GM23248 (cell line): ENCODE data around the gene PLA2R1. TPM values are rescaled to one million over a fixed set of nuclear protein-coding genes. Genes with fewer than 3 reads are reported as not detected.

Experiments used
- DNase-seq: peaks from one replicate; pipeline ENCODE4 v3.0.0-alpha.2; 2015
- H2AFZ ChIP-seq: fragments of 200-600 bp; sonication (generic); 2 replicates; pipeline ENCODE4 v1.6.1; 2016; ENCODE audit warnings: antibody characterized with exemption
- H3F3A ChIP-seq: fragments of 200-600 bp; sonication (generic); 2 replicates; pipeline ENCODE4 v1.6.1; 2016; ENCODE audit warnings: mild to moderate bottlenecking, antibody characterized with exemption, mixed run types; ENCODE audit not compliant: insufficient read depth
- H3K27ac ChIP-seq: fragments of 200-600 bp; sonication (generic); 2 replicates; pipeline ENCODE4 v1.5.1; 2016; ENCODE audit warnings: mild to moderate bottlenecking
- H3K27me3 ChIP-seq: fragments of 200-600 bp; sonication (generic); replicated peaks from 2 replicates; pipeline ENCODE4 v1.6.1; 2016; ENCODE audit warnings: mild to moderate bottlenecking; ENCODE audit not compliant: insufficient read depth
- H3K36me3 ChIP-seq: fragments of 200-600 bp; sonication (generic); 2 replicates; pipeline ENCODE4 v1.6.1; 2016; ENCODE audit warnings: low read depth, mild to moderate bottlenecking
- H3K4me1 ChIP-seq: fragments of 200-600 bp; sonication (generic); 2 replicates; pipeline ENCODE4 v1.6.1; 2016; ENCODE audit warnings: mild to moderate bottlenecking; ENCODE audit not compliant: insufficient read depth
- H3K4me2 ChIP-seq: fragments of 200-600 bp; sonication (generic); one replicate; pipeline ENCODE4 v1.6.1; 2016; ENCODE audit warnings: mild to moderate bottlenecking; ENCODE audit not compliant: unreplicated experiment
- H3K4me3 ChIP-seq: fragments of 200-600 bp; sonication (generic); 2 replicates; pipeline ENCODE4 v1.5.1; 2016; ENCODE audit warnings: mild to moderate bottlenecking
- H3K79me2 ChIP-seq: fragments of 200-600 bp; sonication (generic); 2 replicates; pipeline ENCODE4 v1.6.1; 2016; ENCODE audit warnings: mild to moderate bottlenecking; ENCODE audit not compliant: insufficient read depth
- H3K9ac ChIP-seq: fragments of 200-600 bp; sonication (generic); 2 replicates; pipeline ENCODE4 v1.6.1; 2016; ENCODE audit warnings: mild to moderate bottlenecking
- H3K9me2 ChIP-seq: fragments of 200-600 bp; sonication (generic); 2 replicates; pipeline ENCODE4 v1.6.1; 2016; ENCODE audit warnings: mixed run types, mild to moderate bottlenecking, moderate library complexity; ENCODE audit not compliant: insufficient read depth
- H3K9me3 ChIP-seq: fragments of 200-600 bp; sonication (generic); one replicate; pipeline ENCODE4 v1.6.1; 2017; ENCODE audit warnings: low read depth
- H4K20me1 ChIP-seq: fragments of 200-600 bp; sonication (generic); 2 replicates; pipeline ENCODE4 v1.6.0; 2016; ENCODE audit not compliant: insufficient read depth
- EZH2 ChIP-seq: fragments of 200-600 bp; sonication (generic); IDR thresholded peaks from 2 replicates; pipeline ENCODE4 v1.6.1; 2018; ENCODE audit warnings: antibody characterized with exemption, mild to moderate bottlenecking; ENCODE audit not compliant: insufficient read depth, poor library complexity, severe bottlenecking
- EZH2phosphoT487 ChIP-seq: fragments of 200-600 bp; sonication (generic); IDR thresholded peaks from 2 replicates; pipeline ENCODE4 v1.6.1; 2018; ENCODE audit warnings: antibody characterized with exemption, moderate library complexity, mild to moderate bottlenecking, low read depth; ENCODE audit not compliant: insufficient read depth
- WGBS, 2 experiments: methylation state at CpG; one replicate each; pipeline ENCODE4 v1.1.6; 2015 to 2017; ENCODE audit warnings: low lambda C conversion rate in 2 of 2, low coverage in 1 of 2; ENCODE audit errors: missing lambda C conversion rate in 2 of 2; 5-methylcytosine and 5-hydroxymethylcytosine counted together
- in situ Hi-C: fragments of 300-500 bp; cut with MboI; formaldehyde crosslinking; loops from 2 replicates; pipeline ENCODE4 v1.15.0; 2020
- polyA plus RNA-seq: library from polyadenylated mRNA; unstranded; fragments of >200 nt; fragmentation: Nextera tagmentation; extraction: Ambion mirVana; gene quantifications from 2 replicates; pipeline ENCODE4 v1.2.1, GENCODE V29; 2016
- total RNA-seq: library from RNA; depleted of rRNA; stranded (reverse); fragments of >200 nt; shearing (Covaris generic); gene quantifications from 2 replicates; pipeline ENCODE4 v1.2.3, GENCODE V29; 2014

Gene PLA2R1
- total and polyA plus RNA-seq, 2 experiments from 2014 or later, result 8.9 to 16.0 TPM

GRCh38 chr2:159895258-159896065 lies 167.0 kb downstream of the PLA2R1 start:
- in situ Hi-C loops, result no loop called here
- WGBS, 2 experiments, result 72 to 76% methylated on average over 4 of the region's 4 CpGs
- H3K4me1 ChIP-seq, result peaks cover 10% of the 10 kb centered on the region
- no peak overlapping the region for H3K27ac ChIP-seq
- H3K9me3 ChIP-seq, result no peaks in the 10 kb centered on the region
- no peak overlapping the region for H3K4me3 ChIP-seq
- no peak overlapping the region for H2AFZ ChIP-seq
- H3K9me2 ChIP-seq, result no peaks in the 10 kb centered on the region
- no peaks in the 10 kb centered on the region for H4K20me1 ChIP-seq
- H3F3A ChIP-seq, result peaks cover 7% of the 10 kb centered on the region
- no peak overlapping the region for H3K4me2 ChIP-seq
- no peaks in the 10 kb centered on the region for H3K27me3 ChIP-seq
- H3K79me2 ChIP-seq, result no peaks in the 10 kb centered on the region
- TF ChIP-seq EZH2phosphoT487 (no peak), EZH2 (no peak)
- no peaks in the 10 kb centered on the region for H3K36me3 ChIP-seq
- peak; percentile 21 for DNase-seq
- no peak overlapping the region for H3K9ac ChIP-seq

GRCh38 chr2:159894145-159894838 lies 168.1 kb downstream of the PLA2R1 start:
- no peak overlapping the region for H3K9ac ChIP-seq
- 84 to 89% methylated on average over 8 of the region's 8 CpGs for WGBS, 2 experiments
- no peak overlapping the region for H2AFZ ChIP-seq
- H3K4me3 ChIP-seq, result no peak overlapping the region
- H3K9me2 ChIP-seq, result no peaks in the 10 kb centered on the region
- H3K27ac ChIP-seq, result no peak overlapping the region
- H3K9me3 ChIP-seq, result no peaks in the 10 kb centered on the region
- no peak overlapping the region for H3K4me2 ChIP-seq
- H4K20me1 ChIP-seq, result no peaks in the 10 kb centered on the region
- no peak for TF ChIP-seq EZH2phosphoT487
- TF ChIP-seq EZH2, result no peak
- H3K27me3 ChIP-seq, result no peaks in the 10 kb centered on the region
- no peak for DNase-seq
- no peaks in the 10 kb centered on the region for H3K36me3 ChIP-seq
- no peaks in the 10 kb centered on the region for H3K79me2 ChIP-seq
- in situ Hi-C loops, result no loop called here
- H3F3A ChIP-seq, result peaks cover 7% of the 10 kb centered on the region
- H3K4me1 ChIP-seq, result peaks cover 10% of the 10 kb centered on the region

GRCh38 chr2:159892990-159893810 lies 169.2 kb downstream of the PLA2R1 start:
- no peaks in the 10 kb centered on the region for H3K27me3 ChIP-seq
- in situ Hi-C loops, result no loop called here
- no peaks in the 10 kb centered on the region for H3K9me2 ChIP-seq
- no peak overlapping the region for H3K4me2 ChIP-seq
- H4K20me1 ChIP-seq, result no peaks in the 10 kb centered on the region
- H3K4me1 ChIP-seq, result peaks cover 10% of the 10 kb centered on the region
- H3K9ac ChIP-seq, result no peak overlapping the region
- H3K9me3 ChIP-seq, result no peaks in the 10 kb centered on the region
- DNase-seq, result no peak
- TF ChIP-seq EZH2phosphoT487 (no peak), EZH2 (no peak)
- H3K27ac ChIP-seq, result no peak overlapping the region
- H3K36me3 ChIP-seq, result no peaks in the 10 kb centered on the region
- H3K4me3 ChIP-seq, result no peak overlapping the region
- H2AFZ ChIP-seq, result no peak overlapping the region
- peaks cover 7% of the 10 kb centered on the region for H3F3A ChIP-seq
- 95% methylated on average over 8 of the region's 8 CpGs for WGBS, 2 experiments
- no peaks in the 10 kb centered on the region for H3K79me2 ChIP-seq

GRCh38 chr2:159891917-159892730 lies 170.3 kb downstream of the PLA2R1 start:
- no peaks in the 10 kb centered on the region for H3K9me2 ChIP-seq
- H3K4me3 ChIP-seq, result no peak overlapping the region
- no peaks in the 10 kb centered on the region for H3K27me3 ChIP-seq
- peaks cover 10% of the 10 kb centered on the region for H3K4me1 ChIP-seq
- H3F3A ChIP-seq, result peaks cover 7% of the 10 kb centered on the region
- peak; percentile 84 for DNase-seq
- H4K20me1 ChIP-seq, result no peaks in the 10 kb centered on the region
- H3K27ac ChIP-seq, result no peak overlapping the region
- H2AFZ ChIP-seq, result no peak overlapping the region
- no peaks in the 10 kb centered on the region for H3K9me3 ChIP-seq
- no peak overlapping the region for H3K9ac ChIP-seq
- H3K36me3 ChIP-seq, result no peaks in the 10 kb centered on the region
- in situ Hi-C loops, result no loop called here
- 70 to 73% methylated on average over 2 of the region's 2 CpGs for WGBS, 2 experiments
- H3K4me2 ChIP-seq, result no peak overlapping the region
- TF ChIP-seq EZH2phosphoT487 (no peak), EZH2 (no peak)
- H3K79me2 ChIP-seq, result no peaks in the 10 kb centered on the region
